GM12878 (cell line): ENCODE data around the gene LIPG. TPM values are rescaled to one million over a fixed set of nuclear protein-coding genes. Genes with fewer than 3 reads are reported as not detected.

Experiments used
- ATAC-seq: fragments of 200-7000 bp; cut with Tn5 transposase; 3 replicates; pipeline ENCODE4 v1.9.1; 2020; ENCODE audit warnings: mild to moderate bottlenecking, moderate library complexity
- BruUV-seq: library from RNA; stranded (reverse); fragments of 400-500 nt; replicated peaks from 2 replicates; lab custom pipeline; 2021; lab: Mats Ljungman, UMichigan
- CTCF ChIA-PET: fragments of 300-600 bp; sonication (Branson Sonifier 250); formaldehyde crosslinking; extraction: SDS; loops from one replicate; lab custom pipeline; 2021; ENCODE audit warnings: inconsistent platforms; lab: Yijun Ruan, JAX
- POLR2A ChIA-PET: fragments of 350-600 bp; formaldehyde crosslinking; extraction: SDS; loops from one replicate; lab custom pipeline; 2021; ENCODE audit warnings: inconsistent platforms; lab: Charles Lee
- RAD21 ChIA-PET: fragments of 300-600 bp; sonication (Branson Sonifier 250); formaldehyde crosslinking; loops from one replicate; lab custom pipeline; 2023; ENCODE audit warnings: antibody characterized with exemption; ENCODE audit not compliant: unreplicated experiment; lab: Charles Lee
- SMC1A ChIA-PET: fragments of 300-600 bp; sonication (Branson Sonifier 250); formaldehyde crosslinking; loops from one replicate; lab custom pipeline; 2023; ENCODE audit not compliant: unreplicated experiment, uncharacterized antibody; lab: Charles Lee
- DNase-seq: peaks from one replicate; pipeline ENCODE4 v3.0.0-alpha.2; 2011; ENCODE audit warnings: low read depth, low spot score
- FAIRE-seq: peaks from 3 replicates; lab custom pipeline; 2011; peaks lifted over from hg19 to GRCh38; lab: Jason Lieb, UNC
- H2AFZ ChIP-seq: 2 replicates; pipeline ENCODE4 v1.6.0; 2011; ENCODE audit warnings: low read depth, low read length, control low read depth; ENCODE audit not compliant: control insufficient read depth
- H3K27ac ChIP-seq: 2 replicates; pipeline ENCODE4 v1.5.1; 2011; ENCODE audit warnings: control low read depth; ENCODE audit not compliant: control insufficient read depth, insufficient read depth
- H3K27me3 ChIP-seq, 2 experiments: replicated peaks in 1 of 2; 2 replicates each; pipeline versions ENCODE4 v1.6.0 to v1.6.1; 2011; ENCODE audit warnings: low read length in 1 of 2; ENCODE audit not compliant: control insufficient read depth in 2 of 2, insufficient read depth in 2 of 2
- H3K36me3 ChIP-seq, 2 experiments: 2 replicates each; pipeline ENCODE4 v1.5.1; 2011; ENCODE audit warnings: low read length in 1 of 2; ENCODE audit not compliant: control insufficient read depth in 2 of 2, insufficient read depth in 2 of 2
- H3K4me1 ChIP-seq: 2 replicates; pipeline ENCODE4 v1.6.1; 2011; ENCODE audit warnings: mild to moderate bottlenecking, low read length, moderate library complexity, mixed read lengths; ENCODE audit not compliant: control insufficient read depth, insufficient read depth
- H3K4me2 ChIP-seq: 2 replicates; pipeline ENCODE4 v1.6.0; 2011; ENCODE audit warnings: control low read depth; ENCODE audit not compliant: control insufficient read depth, insufficient read depth
- H3K4me3 ChIP-seq: fragments of 200-600 bp; sonication (generic); 2 replicates; pipeline ENCODE4 v1.5.1; 2016
- H3K79me2 ChIP-seq: 2 replicates; pipeline ENCODE4 v1.6.0; 2011; ENCODE audit warnings: low read length; ENCODE audit not compliant: control insufficient read depth, insufficient read depth
- H3K9ac ChIP-seq: 2 replicates; pipeline ENCODE4 v1.8.0; 2011; ENCODE audit warnings: low read length, control low read depth, mixed read lengths; ENCODE audit not compliant: control insufficient read depth, insufficient read depth
- H3K9me3 ChIP-seq: replicated peaks from 3 replicates; pipeline ENCODE4 v1.5.1; 2011; ENCODE audit warnings: mild to moderate bottlenecking, low read length; ENCODE audit not compliant: control insufficient read depth, insufficient read depth
- H4K20me1 ChIP-seq: 2 replicates; pipeline ENCODE4 v1.6.0; 2011; ENCODE audit not compliant: control insufficient read depth, insufficient read depth
- BCL11A ChIP-seq: IDR thresholded peaks from 2 replicates; pipeline ENCODE4 v1.6.1; 2011; ENCODE audit warnings: low read depth, low read length
- ELK1 ChIP-seq: IDR thresholded peaks from 2 replicates; pipeline ENCODE4 v1.6.1; 2012; ENCODE audit warnings: low read depth, low read length, improper control_type of control experiment
- IKZF2 ChIP-seq, 2 experiments: fragments of 450-650 bp; IDR thresholded peaks; 2 replicates each; pipeline ENCODE4 v1.6.1; 2017; ENCODE audit warnings: mild to moderate bottlenecking in 2 of 2, moderate library complexity in 2 of 2
- KLF5 ChIP-seq: fragments of 450-650 bp; IDR thresholded peaks from 2 replicates; pipeline ENCODE4 v1.6.1; 2014; ENCODE audit warnings: mild to moderate bottlenecking; ENCODE audit not compliant: partially characterized antibody
- NFIC ChIP-seq: IDR thresholded peaks from 2 replicates; pipeline ENCODE4 v1.6.1; 2012; ENCODE audit warnings: low read depth, mild to moderate bottlenecking, inconsistent platforms, low read length, moderate library complexity
- NR2C2 ChIP-seq: IDR thresholded peaks from 2 replicates; pipeline ENCODE4 v1.6.1; 2011; ENCODE audit warnings: borderline replicate concordance, low read depth; ENCODE audit not compliant: control insufficient read depth, insufficient read length
- PAX8 ChIP-seq: fragments of 450-650 bp; IDR thresholded peaks from 2 replicates; pipeline ENCODE4 v1.6.1; 2017; ENCODE audit warnings: mild to moderate bottlenecking, moderate library complexity
- RELA ChIP-seq: fragments of 450-650 bp; IDR thresholded peaks from 2 replicates; pipeline ENCODE4 v1.8.0; 2014; ENCODE audit warnings: borderline replicate concordance; ENCODE audit not compliant: partially characterized antibody
- SKIL ChIP-seq: fragments of 450-650 bp; IDR thresholded peaks from 2 replicates; pipeline ENCODE4 v1.6.1; 2017; ENCODE audit warnings: mild to moderate bottlenecking, low read depth, inconsistent platforms; ENCODE audit not compliant: poor library complexity, severe bottlenecking
- SMC3 ChIP-seq: IDR thresholded peaks from 2 replicates; pipeline ENCODE4 v1.6.1; 2011; ENCODE audit warnings: low read length, improper control_type of control experiment, borderline replicate concordance
- TARDBP ChIP-seq: IDR thresholded peaks from 2 replicates; pipeline ENCODE4 v1.6.1; 2016; ENCODE audit warnings: borderline replicate concordance
- WGBS: methylation state at CpG from one replicate; pipeline ENCODE4 v1.1.6; 2016; ENCODE audit warnings: low lambda C conversion rate; ENCODE audit not compliant: insufficient replicate concordance, insufficient coverage; ENCODE audit errors: missing lambda C conversion rate; 5-methylcytosine and 5-hydroxymethylcytosine counted together
- in situ Hi-C: fragments of 300-500 bp; cut with MboI; formaldehyde crosslinking; loops from 9 replicates; pipeline ENCODE4 v1.14.3; 2018; ENCODE audit warnings: mixed read lengths
- intact Hi-C: fragments of 100-400 bp; cut with micrococcal nuclease; formaldehyde crosslinking; loops from one replicate; pipeline ENCODE4 v1.14.2; 2022; ENCODE audit not compliant: unreplicated experiment
- polyA plus RNA-seq, 11 experiments: library from polyadenylated mRNA; depleted of rRNA in 4 of 11; unstranded in 6 of 11; stranded (reverse) in 5 of 11; fragments of >200 nt; fragmentation: Nextera tagmentation in 4 of 11; fragmentation: Illumina TruSeq in 1 of 11; extraction: Ambion mirVana in 4 of 11; extraction: Trizol in 1 of 11; gene quantifications; 1 replicate in 1 of 11; 2 replicates in 10 of 11; pipeline versions ENCODE4 v1.2.1 to v1.2.3, GENCODE V29; 2011 to 2016; ENCODE audit warnings: inconsistent platforms in 2 of 11, missing spikeins in 2 of 11, low read depth in 1 of 11
- total RNA-seq, 4 experiments: library from RNA; depleted of rRNA in 3 of 4; stranded (reverse); fragments of >200 nt in 3 of 4; fragmentation: Illumina TruSeq in 1 of 4; extraction: Trizol in 1 of 4; gene quantifications; 2 replicates each; pipeline versions ENCODE4 v1.2.1 to v1.2.3, GENCODE V29; 2013 to 2021
- TF ChIP-seq, protein P1 (sequence below): fragments of 450-650 bp; IDR thresholded peaks from 2 replicates; pipeline ENCODE4 v1.6.1; 2017; ENCODE audit warnings: low read depth, mild to moderate bottlenecking, moderate library complexity
- TF ChIP-seq, protein P2 (sequence below): IDR thresholded peaks from 2 replicates; pipeline ENCODE4 v1.6.1; 2012; ENCODE audit warnings: low read length, inconsistent platforms
- TF ChIP-seq, protein P3 (sequence below): fragments of 450-650 bp; IDR thresholded peaks from 2 replicates; pipeline ENCODE4 v1.6.1; 2017; ENCODE audit warnings: mild to moderate bottlenecking, moderate library complexity

LIPG gene
- total and polyA plus RNA-seq, 10 of the 15 experiments (the other 5 are each of a cell fraction or from before 2014, with no cell fraction given) = 0.04 to 0.55 (median 0.18) TPM; not detected in 1

- ATAC-seq = no peak
- H3K4me1 ChIP-seq = no peaks in the 10 kb centered on the region
- no peaks in the 10 kb centered on the region for H3K79me2 ChIP-seq
- no peak overlapping the region for H2AFZ ChIP-seq
- H3K36me3 ChIP-seq = no peaks in the 10 kb centered on the region
- in situ Hi-C loops (no loop called here), intact Hi-C loops (no loop called here)
- H3K4me2 ChIP-seq = no peak overlapping the region
- H4K20me1 ChIP-seq = no peaks in the 10 kb centered on the region
- POLR2A ChIA-PET = no interaction called here
- H3K9me3 ChIP-seq = no peaks in the 10 kb centered on the region
- RAD21 ChIA-PET = no interaction called here
- no peak overlapping the region for H3K27ac ChIP-seq
- SMC1A ChIA-PET = interaction anchor here (1.9 kb wide), 1 partner anchor 10 kb away, joined by 7 read pairs; no protein-coding TSS in a partner anchor
- CTCF ChIA-PET = no interaction called here
- no peak overlapping the region for H3K9ac ChIP-seq
- BruUV-seq = no TSS peak
- no peak for FAIRE-seq
- 18% methylated on average over 5 of the region's 5 CpGs for WGBS
- no peak for DNase-seq
- H3K27me3 ChIP-seq = no peaks in the 10 kb centered on the region
- H3K4me3 ChIP-seq = no peak overlapping the region
- no peak for TF ChIP-seq RELA
- TF ChIP-seq IKZF2 (IDR thresholded peaks at IDR 0.05) = no peak
- no peak for TF ChIP-seq PAX8
- TF ChIP-seq, protein P1, sequence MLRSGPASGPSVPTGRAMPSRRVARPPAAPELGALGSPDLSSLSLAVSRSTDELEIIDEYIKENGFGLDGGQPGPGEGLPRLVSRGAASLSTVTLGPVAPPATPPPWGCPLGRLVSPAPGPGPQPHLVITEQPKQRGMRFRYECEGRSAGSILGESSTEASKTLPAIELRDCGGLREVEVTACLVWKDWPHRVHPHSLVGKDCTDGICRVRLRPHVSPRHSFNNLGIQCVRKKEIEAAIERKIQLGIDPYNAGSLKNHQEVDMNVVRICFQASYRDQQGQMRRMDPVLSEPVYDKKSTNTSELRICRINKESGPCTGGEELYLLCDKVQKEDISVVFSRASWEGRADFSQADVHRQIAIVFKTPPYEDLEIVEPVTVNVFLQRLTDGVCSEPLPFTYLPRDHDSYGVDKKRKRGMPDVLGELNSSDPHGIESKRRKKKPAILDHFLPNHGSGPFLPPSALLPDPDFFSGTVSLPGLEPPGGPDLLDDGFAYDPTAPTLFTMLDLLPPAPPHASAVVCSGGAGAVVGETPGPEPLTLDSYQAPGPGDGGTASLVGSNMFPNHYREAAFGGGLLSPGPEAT = no peak
- TF ChIP-seq, protein P2, sequence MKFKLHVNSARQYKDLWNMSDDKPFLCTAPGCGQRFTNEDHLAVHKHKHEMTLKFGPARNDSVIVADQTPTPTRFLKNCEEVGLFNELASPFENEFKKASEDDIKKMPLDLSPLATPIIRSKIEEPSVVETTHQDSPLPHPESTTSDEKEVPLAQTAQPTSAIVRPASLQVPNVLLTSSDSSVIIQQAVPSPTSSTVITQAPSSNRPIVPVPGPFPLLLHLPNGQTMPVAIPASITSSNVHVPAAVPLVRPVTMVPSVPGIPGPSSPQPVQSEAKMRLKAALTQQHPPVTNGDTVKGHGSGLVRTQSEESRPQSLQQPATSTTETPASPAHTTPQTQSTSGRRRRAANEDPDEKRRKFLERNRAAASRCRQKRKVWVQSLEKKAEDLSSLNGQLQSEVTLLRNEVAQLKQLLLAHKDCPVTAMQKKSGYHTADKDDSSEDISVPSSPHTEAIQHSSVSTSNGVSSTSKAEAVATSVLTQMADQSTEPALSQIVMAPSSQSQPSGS = no peak
- TF ChIP-seq, protein P3, sequence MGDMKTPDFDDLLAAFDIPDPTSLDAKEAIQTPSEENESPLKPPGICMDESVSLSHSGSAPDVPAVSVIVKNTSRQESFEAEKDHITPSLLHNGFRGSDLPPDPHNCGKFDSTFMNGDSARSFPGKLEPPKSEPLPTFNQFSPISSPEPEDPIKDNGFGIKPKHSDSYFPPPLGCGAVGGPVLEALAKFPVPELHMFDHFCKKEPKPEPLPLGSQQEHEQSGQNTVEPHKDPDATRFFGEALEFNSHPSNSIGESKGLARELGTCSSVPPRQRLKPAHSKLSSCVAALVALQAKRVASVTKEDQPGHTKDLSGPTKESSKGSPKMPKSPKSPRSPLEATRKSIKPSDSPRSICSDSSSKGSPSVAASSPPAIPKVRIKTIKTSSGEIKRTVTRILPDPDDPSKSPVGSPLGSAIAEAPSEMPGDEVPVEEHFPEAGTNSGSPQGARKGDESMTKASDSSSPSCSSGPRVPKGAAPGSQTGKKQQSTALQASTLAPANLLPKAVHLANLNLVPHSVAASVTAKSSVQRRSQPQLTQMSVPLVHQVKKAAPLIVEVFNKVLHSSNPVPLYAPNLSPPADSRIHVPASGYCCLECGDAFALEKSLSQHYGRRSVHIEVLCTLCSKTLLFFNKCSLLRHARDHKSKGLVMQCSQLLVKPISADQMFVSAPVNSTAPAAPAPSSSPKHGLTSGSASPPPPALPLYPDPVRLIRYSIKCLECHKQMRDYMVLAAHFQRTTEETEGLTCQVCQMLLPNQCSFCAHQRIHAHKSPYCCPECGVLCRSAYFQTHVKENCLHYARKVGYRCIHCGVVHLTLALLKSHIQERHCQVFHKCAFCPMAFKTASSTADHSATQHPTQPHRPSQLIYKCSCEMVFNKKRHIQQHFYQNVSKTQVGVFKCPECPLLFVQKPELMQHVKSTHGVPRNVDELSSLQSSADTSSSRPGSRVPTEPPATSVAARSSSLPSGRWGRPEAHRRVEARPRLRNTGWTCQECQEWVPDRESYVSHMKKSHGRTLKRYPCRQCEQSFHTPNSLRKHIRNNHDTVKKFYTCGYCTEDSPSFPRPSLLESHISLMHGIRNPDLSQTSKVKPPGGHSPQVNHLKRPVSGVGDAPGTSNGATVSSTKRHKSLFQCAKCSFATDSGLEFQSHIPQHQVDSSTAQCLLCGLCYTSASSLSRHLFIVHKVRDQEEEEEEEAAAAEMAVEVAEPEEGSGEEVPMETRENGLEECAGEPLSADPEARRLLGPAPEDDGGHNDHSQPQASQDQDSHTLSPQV = no peak
- TF ChIP-seq SKIL = no peak
- no peak for TF ChIP-seq NR2C2
- TF ChIP-seq NFIC = no peak
- TF ChIP-seq BCL11A = no peak
- TF ChIP-seq KLF5 = no peak
- TF ChIP-seq ELK1 = no peak
- TF ChIP-seq SMC3 = no peak
- no peak for TF ChIP-seq TARDBP
Observed at GRCh38 chr18:49546719-49547273, 15.1 kb upstream of the LIPG start.
